Left ventricle myocardium superior (tissue), 1 donor: ENCODE measurements around the gene RAPGEF2. TPM values are rescaled to one million over a fixed set of nuclear protein-coding genes. Genes with fewer than 3 reads are reported as not detected.

Experiments
- ATAC-seq: fragments of 200-7000 bp; cut with Tn5 transposase; one replicate; pipeline ENCODE4 v1.9.1; 2020; ENCODE audit warnings: mild to moderate bottlenecking, moderate library complexity
- DNase-seq: peaks from one replicate; pipeline ENCODE4 v3.0.0-alpha.2; 2020
- intact Hi-C: fragments of 100-400 bp; cut with micrococcal nuclease; formaldehyde crosslinking; loops from one replicate; pipeline ENCODE4 v1.11.0; 2022
- total RNA-seq: library from RNA; stranded (reverse); fragmentation: NEBNext Ultra II Directional; extraction: Animal tissue kit (Norgen Biotek cat#: 25700); gene quantifications from one replicate; pipeline ENCODE4 v1.2.1, GENCODE V29; 2021
- donor health status: DM: no; HTN: yes; CAD: no; lungs with severe emphysema.

Gene RAPGEF2
- total RNA-seq, 1 donor from 2014 or later: 42.2 TPM

DNA sequence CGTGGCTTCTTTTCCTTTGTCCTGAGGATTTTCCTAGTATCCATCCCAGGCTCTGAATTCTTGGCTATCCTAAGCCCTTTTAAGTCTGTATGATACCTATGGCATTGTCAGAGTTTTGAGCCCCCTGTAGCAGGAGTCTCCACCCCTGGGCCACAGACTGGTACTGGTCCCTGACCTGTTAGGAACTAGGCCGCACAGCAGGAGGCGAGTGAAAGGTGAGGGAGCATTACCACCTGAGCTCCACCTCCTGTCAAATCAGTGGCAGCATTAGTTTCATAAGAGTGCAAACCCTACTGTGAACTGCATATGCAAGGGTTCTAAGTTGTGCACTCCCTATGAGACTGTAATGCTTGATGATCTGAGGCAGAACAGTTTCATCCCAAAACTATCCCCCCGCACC, 216.1 kb downstream of the RAPGEF2 start:
- ATAC-seq (peak; percentile 19), DNase-seq (no peak)
- intact Hi-C loops: no loop called here

DNA sequence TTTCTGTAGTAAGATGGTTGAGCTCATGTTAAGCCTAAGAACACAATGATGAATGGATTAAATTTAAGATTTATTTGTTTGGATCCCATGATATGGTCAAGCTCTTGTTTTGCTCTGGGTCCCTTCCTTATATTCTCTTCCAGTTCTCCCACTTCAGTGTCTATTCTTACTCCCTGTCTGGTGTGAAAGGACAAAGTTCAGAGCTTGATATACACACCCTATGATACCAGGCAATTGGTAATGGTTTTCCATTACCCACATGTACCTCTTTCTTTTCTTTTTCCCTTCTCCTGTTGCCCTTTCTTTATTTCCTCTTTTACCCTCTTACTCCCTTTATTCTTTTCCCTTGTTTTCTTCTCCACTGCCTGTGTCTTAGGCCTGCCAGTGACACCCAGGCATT, 223.6 kb downstream of the RAPGEF2 start:
- DNase-seq (no peak), ATAC-seq (no peak)
- intact Hi-C loops: no loop called here

DNA sequence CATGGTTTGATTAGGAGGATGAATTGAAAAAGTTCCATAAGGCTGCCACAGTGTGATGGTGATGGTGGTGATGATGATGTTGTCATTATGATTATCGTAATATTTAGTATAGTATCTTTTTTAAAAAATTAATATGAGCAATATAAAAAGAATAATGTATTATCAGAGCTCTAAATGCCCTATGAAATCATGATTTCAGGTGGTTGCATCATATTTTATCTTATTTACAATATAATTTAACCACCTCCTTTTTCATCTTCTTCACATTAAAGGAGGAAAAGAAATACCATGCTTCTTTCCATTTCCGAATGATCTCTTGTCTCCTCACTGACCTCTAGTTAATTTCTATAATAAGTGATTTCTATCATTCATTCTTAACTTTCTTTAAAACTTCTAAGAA, 225.9 kb downstream of the RAPGEF2 start:
- DNase-seq: no peak
- intact Hi-C loops: no loop called here
- no peak for ATAC-seq

DNA sequence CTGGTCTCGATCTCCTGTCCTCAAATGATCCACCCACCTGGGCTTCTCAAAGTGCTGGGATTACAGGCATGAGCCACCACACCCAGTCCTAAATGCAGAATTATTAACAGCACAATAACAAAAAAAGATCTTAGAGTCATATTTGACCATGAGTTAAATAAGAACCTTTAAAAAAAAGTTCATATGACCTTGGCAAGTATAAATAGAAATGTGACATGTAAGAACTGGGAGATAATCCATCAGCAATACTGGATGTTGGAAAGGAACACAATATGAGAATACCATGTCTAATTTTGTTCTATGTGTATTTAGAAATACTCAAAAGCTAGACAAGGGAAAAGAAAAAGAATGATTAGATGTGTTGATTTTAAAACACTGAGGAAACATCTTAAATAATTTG, 231.6 kb downstream of the RAPGEF2 start:
- DNase-seq (no peak), ATAC-seq (peak; percentile 81)
- intact Hi-C loops: no loop called here

DNA sequence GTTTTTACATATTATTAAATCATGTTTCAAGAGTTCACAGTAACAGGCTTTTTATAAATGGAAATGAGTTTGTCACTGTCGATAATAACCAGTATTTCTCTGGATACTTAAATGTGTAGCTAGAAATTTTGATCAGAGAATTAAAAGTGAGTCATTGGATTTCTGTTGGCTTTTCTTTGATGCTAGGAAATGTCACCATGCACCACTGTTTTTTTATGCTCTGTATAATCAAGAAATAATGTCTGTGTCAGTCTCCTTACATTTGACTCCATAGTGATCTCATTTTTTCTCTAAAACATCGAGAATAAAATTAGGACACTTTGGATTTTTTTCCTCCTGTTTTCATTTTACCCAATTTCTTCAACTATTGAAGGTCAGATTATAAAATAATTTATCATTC, 234.2 kb downstream of the RAPGEF2 start:
- intact Hi-C loops: no loop called here
- no peak for ATAC-seq

DNA sequence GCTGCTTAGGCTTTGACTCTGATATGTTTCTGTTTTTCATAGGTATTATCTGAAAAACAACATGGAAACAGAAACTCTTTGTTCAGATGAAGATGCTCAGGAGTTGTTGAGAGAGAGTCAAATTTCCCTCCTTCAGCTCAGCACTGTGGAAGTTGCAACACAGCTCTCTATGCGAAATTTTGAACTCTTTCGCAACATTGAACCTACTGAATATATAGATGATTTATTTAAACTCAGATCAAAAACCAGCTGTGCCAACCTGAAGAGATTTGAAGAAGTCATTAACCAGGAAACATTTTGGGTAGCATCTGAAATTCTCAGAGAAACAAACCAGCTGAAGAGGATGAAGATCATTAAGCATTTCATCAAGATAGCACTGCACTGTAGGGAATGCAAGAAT, 238.6 kb downstream of the RAPGEF2 start:
- ATAC-seq: no peak
- intact Hi-C loops: loop anchor here (10.0 kb wide), 1 partner anchor 67 kb away; no protein-coding TSS in a partner anchor
- no peak for DNase-seq

More for the DNA sequence above, 234.2 kb downstream of the RAPGEF2 start:
- DNase-seq: no peak

DNA sequence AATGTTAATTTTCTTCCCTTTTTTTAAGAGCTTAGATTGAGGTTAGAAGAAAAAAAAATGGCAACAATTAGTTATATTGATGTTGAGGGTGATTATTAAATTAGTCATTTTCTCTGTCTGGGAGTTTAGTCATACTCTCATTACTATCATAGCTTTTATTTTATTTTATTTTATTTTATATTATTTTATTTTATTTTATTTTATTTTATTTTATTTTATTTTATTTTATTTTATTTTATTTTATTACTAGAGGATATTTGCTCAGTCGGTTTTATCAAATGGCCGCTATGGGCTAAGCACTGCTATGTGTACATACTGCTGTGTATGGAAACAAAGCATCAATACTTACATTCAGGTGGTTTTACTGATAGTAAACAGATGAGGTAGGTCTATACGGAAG, 239.5 kb downstream of the RAPGEF2 start:
- ATAC-seq (no peak), DNase-seq (no peak)
- intact Hi-C loops: loop anchor here (10.0 kb wide), 1 partner anchor 68 kb away; no protein-coding TSS in a partner anchor

DNA sequence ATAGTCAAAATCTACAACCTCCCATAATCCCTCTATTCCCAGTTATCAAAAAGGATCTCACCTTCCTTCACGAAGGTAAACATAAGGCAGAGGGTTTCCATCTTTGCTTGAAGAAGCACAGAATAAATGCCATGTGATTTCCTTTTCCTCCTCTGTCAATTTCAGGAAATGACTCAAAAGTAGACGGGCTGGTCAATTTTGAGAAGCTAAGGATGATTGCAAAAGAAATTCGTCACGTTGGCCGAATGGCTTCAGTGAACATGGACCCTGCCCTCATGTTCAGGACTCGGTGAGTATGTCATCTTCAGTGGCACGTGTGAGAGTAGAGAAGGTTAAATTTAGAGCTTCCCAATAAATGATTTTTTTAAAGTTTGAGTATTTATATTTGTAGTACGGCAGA, 240.2 kb downstream of the RAPGEF2 start:
- ATAC-seq (no peak), DNase-seq (no peak)
- intact Hi-C loops: loop anchor here (10.0 kb wide), 1 partner anchor 68 kb away; no protein-coding TSS in a partner anchor

DNA sequence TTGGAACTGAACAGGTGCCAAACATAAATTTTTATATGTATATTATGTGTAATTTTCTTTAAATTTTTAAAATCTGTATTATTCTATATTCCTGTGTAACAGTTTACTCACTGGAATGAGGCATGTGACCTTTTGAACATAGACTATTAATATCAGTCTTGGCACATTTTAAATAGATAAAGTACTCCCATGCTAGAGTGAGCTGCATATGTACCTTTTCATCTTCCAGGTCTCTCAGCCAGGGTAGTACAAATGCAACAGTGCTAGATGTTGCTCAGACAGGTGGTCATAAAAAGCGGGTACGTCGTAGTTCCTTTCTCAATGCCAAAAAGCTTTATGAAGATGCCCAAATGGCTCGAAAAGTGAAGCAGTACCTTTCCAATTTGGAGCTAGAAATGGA, 242.0 kb downstream of the RAPGEF2 start:
- intact Hi-C loops: loop anchor here (10.0 kb wide), 1 partner anchor 70 kb away; no protein-coding TSS in a partner anchor
- DNase-seq: no peak
- ATAC-seq: peak; percentile 86

DNA sequence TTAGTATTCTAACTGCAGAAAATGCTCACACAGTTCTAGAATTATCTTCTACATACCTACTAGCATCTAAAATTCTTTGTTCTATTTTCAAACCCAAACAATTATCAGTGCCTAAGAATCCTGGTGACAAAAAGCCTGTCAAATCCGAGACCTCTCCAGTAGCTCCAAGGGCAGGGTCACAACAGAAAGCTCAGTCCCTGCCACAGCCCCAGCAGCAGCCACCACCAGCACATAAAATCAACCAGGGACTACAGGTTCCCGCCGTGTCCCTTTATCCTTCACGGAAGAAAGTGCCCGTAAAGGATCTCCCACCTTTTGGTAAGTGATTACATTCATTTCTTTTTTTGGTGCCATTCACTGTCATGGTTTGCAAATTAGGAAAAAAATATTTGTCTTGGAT, 243.8 kb downstream of the RAPGEF2 start:
- peak; percentile 62 for ATAC-seq
- DNase-seq: no peak
- intact Hi-C loops: loop anchor here (10.0 kb wide), 1 partner anchor 72 kb away; no protein-coding TSS in a partner anchor

DNA sequence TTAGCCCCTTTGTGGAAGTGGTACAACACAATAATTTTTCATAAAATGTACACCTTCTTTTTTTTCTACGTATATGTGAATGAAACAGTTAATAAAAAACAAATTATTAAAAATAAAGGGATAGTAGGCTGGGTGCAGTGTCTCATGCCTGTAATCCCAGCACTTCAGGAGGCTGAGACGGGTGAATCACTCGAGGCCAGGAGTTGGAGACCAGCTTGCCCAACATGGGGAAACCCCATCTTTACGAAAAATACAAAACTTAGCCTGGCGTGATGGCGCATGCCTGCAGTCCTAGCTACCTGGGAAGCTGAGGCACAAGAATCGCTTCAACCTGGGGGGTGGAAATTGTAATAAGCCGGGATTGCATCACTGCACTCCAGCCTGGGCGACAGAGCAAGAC, 244.9 kb downstream of the RAPGEF2 start:
- ATAC-seq (no peak), DNase-seq (no peak)
- intact Hi-C loops: loop anchor here (10.0 kb wide), 1 partner anchor 73 kb away; no protein-coding TSS in a partner anchor

DNA sequence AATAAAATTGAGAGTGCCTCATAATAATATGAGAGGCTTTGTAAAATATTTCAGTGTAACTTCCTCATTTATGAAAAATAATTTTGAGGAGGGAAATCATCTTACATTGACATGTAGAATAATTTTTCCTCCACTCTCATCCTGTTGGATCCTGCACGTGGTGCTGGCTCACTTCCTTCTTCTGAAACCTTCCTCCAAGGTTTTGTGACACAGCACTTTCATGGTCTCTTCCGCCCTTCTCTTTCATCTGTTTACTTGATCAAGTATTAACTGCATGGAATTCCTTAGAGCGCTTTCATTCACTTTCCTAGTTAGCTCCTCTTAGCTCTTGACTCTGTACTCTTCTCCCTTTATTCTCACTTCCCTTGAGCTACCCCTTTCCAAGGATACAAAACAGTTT, 246.5 kb downstream of the RAPGEF2 start:
- intact Hi-C loops: loop anchor here (10.0 kb wide), 1 partner anchor 75 kb away; no protein-coding TSS in a partner anchor
- DNase-seq (no peak), ATAC-seq (no peak)

DNA sequence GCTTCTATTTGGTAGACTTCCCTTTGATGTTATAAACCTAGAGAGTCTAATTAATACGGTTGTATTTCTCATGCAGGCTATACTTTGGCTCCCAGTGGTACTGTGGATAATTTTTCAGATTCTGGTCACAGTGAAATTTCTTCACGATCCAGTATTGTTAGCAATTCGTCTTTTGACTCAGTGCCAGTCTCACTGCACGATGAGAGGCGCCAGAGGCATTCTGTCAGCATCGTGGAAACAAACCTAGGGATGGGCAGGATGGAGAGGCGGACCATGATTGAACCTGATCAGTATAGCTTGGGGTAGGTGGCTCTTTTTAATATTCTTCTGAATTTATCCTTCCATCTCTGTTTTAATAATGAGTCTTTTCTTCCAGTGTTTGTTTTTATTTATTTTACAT, 249.7 kb downstream of the RAPGEF2 start:
- ATAC-seq (peak; percentile 57), DNase-seq (no peak)
- intact Hi-C loops: no loop called here

DNA sequence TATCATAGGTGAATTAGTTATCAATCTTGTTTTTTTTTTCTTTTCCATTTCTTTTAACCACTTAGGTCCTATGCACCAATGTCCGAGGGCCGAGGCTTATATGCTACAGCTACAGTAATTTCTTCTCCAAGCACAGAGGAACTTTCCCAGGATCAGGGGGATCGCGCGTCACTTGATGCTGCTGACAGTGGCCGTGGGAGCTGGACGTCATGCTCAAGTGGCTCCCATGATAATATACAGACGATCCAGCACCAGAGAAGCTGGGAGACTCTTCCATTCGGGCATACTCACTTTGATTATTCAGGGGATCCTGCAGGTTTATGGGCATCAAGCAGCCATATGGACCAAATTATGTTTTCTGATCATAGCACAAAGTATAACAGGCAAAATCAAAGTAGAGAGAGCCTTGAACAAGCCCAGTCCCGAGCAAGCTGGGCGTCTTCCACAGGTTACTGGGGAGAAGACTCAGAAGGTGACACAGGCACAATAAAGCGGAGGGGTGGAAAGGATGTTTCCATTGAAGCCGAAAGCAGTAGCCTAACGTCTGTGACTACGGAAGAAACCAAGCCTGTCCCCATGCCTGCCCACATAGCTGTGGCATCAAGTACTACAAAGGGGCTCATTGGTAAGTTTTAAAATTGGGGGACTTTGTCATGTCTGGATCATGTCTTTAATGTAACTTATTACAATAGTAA, 250.7 kb downstream of the RAPGEF2 start:
- intact Hi-C loops: no loop called here
- ATAC-seq (peak; percentile 93), DNase-seq (peak; percentile 70)

DNA sequence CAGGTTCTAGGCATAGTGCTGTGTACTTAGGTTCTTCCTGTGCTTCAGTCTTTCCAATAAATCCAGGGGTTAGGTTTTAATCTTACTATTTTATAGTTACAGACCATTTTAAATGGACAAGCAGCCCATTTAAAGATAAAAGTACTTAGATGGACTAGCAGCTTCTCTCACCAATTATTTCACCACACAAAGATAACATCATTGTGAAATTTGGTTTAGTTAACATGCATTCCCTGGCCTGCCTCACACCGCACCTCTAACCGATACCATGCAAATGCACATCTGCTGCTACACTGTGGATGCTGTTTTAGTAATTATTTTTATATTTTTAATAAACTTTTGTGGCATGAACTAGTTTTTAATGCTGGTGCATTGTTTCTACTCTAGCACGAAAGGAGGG, 252.6 kb downstream of the RAPGEF2 start:
- DNase-seq (no peak), ATAC-seq (no peak)
- intact Hi-C loops: no loop called here

DNA sequence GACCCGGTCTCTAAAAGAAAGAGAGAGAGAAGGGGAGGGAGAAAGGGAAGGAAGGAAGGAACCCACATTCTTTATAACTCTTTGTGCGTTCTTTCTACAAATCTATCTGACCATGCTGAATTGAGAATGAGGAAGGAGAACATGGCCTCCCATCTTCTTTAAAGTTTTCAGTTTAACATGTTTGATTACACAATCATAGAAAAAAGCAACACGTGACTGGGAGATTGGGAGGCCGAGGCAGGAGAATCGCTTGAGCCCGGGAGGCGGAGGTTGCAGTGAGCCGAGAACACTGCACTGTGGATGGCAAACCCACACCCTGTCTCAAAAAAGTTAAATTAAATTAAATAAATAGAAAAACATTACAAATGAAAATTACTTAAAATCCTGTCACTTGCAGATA, 254.5 kb downstream of the RAPGEF2 start:
- DNase-seq: no peak
- intact Hi-C loops: no loop called here
- no peak for ATAC-seq

DNA sequence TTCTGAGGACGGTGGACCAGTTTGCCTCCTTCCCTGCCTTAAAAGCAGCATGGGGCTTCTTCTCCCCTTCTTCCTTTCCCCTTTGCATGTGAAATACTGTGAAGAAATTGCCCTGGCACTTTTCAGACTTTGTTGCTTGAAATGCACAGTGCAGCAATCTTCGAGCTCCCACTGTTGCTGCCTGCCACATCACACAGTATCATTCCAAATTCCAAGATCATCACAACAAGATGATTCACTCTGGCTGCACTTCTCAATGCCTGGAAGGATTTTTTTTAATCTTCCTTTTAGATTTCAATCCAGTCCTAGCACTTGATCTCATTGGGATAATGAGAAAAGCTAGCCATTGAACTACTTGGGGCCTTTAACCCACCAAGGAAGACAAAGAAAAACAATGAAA, 255.3 kb downstream of the RAPGEF2 start:
- ATAC-seq (no peak), DNase-seq (no peak)
- intact Hi-C loops: no loop called here

DNA sequence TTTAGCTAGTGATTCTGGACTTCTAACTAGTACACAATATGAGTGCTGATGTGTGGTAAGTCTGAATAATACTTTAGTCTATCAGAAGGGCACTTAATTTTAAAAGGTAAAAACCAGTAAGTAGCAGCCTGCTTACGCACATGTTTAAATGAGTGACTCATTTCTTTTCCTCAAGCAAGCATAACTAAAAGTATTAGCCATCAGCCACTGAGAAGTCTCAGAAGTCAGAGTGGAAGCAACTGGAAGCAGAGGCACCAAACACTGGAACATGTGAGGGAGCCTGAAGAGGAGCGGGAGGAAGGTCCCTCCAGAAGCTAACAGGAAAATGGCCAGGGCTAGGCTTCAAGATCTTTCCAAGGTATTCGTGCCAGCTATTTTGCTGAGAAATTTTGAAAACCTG, 257.7 kb downstream of the RAPGEF2 start:
- ATAC-seq: no peak
- intact Hi-C loops: no loop called here

DNA sequence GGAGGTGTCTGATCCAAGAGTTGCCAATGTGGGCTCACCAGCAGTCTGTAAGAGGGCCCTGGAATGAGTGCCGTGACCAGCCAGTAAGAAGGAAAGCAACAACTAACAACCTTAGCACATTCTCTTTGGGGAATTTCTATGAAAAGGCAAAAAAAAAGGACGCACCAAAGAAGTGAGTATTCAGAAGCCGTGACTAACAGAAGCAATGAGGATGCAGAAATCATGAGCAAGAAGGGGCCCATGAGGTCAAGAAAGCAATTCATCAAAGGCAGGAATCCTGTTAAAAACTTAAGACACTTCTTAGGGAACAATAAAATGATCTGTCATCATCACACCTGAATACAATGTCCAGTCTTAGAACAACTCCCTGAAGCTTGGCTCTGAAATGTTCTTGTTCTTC, 260.5 kb downstream of the RAPGEF2 start:
- DNase-seq: no peak
- intact Hi-C loops: no loop called here
- ATAC-seq: no peak

More for the DNA sequence above, 257.7 kb downstream of the RAPGEF2 start:
- DNase-seq: no peak

DNA sequence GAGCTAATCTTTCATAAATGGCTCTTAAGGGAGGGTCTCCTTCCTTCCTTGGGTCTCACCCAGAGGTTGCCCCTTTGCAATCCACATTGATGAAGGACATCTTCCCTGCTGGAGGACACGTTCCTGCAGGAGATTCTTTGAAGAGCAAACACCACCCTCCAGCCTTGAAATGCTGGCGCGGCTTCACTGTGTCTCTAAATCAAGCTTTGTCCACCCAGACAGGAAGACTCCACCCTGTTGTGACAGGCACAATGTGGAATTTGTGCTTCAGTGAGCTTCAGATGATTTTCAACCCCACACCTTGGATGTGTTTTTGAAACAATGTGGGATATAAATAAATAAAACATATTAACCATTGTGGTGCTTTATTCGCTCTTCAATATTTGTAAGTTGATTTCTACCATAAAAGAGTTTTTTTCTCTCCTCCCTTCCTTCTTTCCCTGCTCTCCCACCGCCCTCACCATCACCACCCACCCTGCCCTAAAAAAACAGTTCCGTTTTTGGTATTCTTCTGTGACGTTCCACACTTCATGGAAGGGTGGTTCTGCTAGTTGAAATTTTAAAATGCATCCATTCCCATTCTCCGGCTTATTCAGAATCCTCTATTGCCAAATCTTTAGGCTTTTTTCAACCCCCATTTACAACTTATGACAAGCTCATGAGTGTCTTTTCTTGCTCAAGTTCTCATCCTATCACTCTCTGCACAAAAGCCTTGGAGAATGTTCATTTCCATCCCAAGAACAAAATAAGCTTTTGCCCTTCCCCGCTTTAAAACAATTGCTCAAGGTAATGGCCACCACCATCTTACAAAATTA, 264.3 kb downstream of the RAPGEF2 start:
- DNase-seq: no peak
- peak; percentile 61 for ATAC-seq
- intact Hi-C loops: no loop called here

DNA sequence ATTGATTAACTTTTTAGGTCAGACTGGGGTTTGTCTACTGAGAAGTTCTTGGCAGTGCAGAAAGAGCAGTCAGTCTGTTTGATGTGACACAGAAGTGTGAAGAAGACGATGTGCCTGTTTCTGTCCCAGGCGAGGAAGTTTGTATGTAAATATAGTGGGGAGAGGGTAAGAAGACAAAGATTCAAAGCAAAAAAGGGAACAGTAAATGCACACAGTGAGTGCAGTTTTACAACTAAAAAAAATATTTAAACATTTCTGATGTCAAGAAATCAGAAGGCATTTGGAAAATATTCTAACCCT, 264.9 kb downstream of the RAPGEF2 start:
- ATAC-seq (no peak), DNase-seq (no peak)
- intact Hi-C loops: no loop called here
